Ovary (tissue), 9 donors: ENCODE data around the gene SGCA. TPM values are rescaled to one million over a fixed set of nuclear protein-coding genes. Genes with fewer than 3 reads are reported as not detected.

Experiments
- DNase-seq, 5 donors: peaks; one replicate each; pipeline ENCODE4 v3.0.0-alpha.2; 2019 to 2020
- H3K27ac ChIP-seq, 2 donors: fragments of 200-600 bp; one replicate each; pipeline versions ENCODE4 v1.5.1 to v1.8.0; 2019 to 2022
- H3K27me3 ChIP-seq: fragments of 200-600 bp; one replicate; pipeline ENCODE4 v1.8.0; 2022
- H3K36me3 ChIP-seq: fragments of 200-600 bp; sonication (generic); one replicate; pipeline ENCODE4 v1.5.1; 2019
- H3K4me1 ChIP-seq: one replicate; pipeline ENCODE4 v1.8.1; 2013; ENCODE audit warnings: mild to moderate bottlenecking, moderate library complexity; ENCODE audit not compliant: insufficient read depth
- H3K4me3 ChIP-seq: fragments of 200-600 bp; sonication (generic); one replicate; pipeline ENCODE4 v1.5.1; 2017
- H3K9me3 ChIP-seq, 2 donors: fragments of 200-600 bp in 1 of 2; sonication (generic) in 1 of 2; one replicate each; pipeline versions ENCODE4 v1.5.1 to v1.8.1; 2013 to 2019; ENCODE audit warnings: mild to moderate bottlenecking in 1 of 2, moderate library complexity in 1 of 2
- EP300 ChIP-seq: sonication (generic); formaldehyde crosslinking; IDR thresholded peaks from one replicate; pipeline ENCODE4 v1.6.1; 2017; ENCODE audit warnings: antibody characterized with exemption
- POLR2A ChIP-seq: fragments of 450-650 bp; IDR thresholded peaks from one replicate; pipeline ENCODE4 v1.6.1; 2017; ENCODE audit warnings: antibody characterized with exemption, mild to moderate bottlenecking, moderate library complexity
- WGBS, 3 donors: extraction: QIAGEN DNeasy Blood & Tissue Kit in 1 of 3; methylation state at CpG; one replicate each; pipeline versions ENCODE4 v1.1.5 to v1.1.7; 2013 to 2017; 5-methylcytosine and 5-hydroxymethylcytosine counted together
- intact Hi-C, 4 donors: fragments of 100-400 bp; cut with DNase I; formaldehyde crosslinking; loops; one replicate each; pipeline versions ENCODE4 v1.11.0 to v1.15.1; 2022 to 2023
- polyA plus RNA-seq, 2 donors: library from polyadenylated mRNA; stranded (reverse); fragments of 200-250 nt in 1 of 2; fragments of 350-450 nt in 1 of 2; fragmentation: Illumina TruSeq in 1 of 2; extraction: RNeasy Lipid Tissue Mini Kit (QIAGEN cat#74804) in 1 of 2; gene quantifications; one replicate each; pipeline ENCODE4 v1.2.3, GENCODE V29; 2013 to 2014
- total RNA-seq, 7 donors: library from RNA; depleted of rRNA in 2 of 7; stranded (reverse); fragments of >200 nt in 2 of 7; fragmentation: NEBNext Ultra II Directional in 3 of 7; extraction: Animal tissue kit (Norgen Biotek cat#: 25700) in 3 of 7; gene quantifications; one replicate each; pipeline versions ENCODE4 v1.1.0 to v1.2.4, GENCODE V29; 2016 to 2023
- TF ChIP-seq, protein P1 (sequence below), 3 donors: fragments of 450-650 bp in 2 of 3; fragments of 200-600 bp in 1 of 3; IDR thresholded peaks; one replicate each; pipeline versions ENCODE4 v1.5.1 to v1.8.0; 2016 to 2022; ENCODE audit warnings: antibody characterized with exemption in 3 of 3, mild to moderate bottlenecking in 1 of 3
- donor health status: DM: no; HTN: no; CAD: no; lungs with moderate emphysema.
- donor health status: DM: no; HTN: no; CAD: no.
- donor health status: Bipolar disorder and iron deficiency.
- donor health status: DM: yes; HTN: yes; CAD: no.
- donor health status: DM: no; HTN: no; CAD: no.
- donor health status: DM: yes; HTN: yes; CAD: no.

The SGCA gene
- total and polyA plus RNA-seq, 9 donors = 0.48 to 3.4 (median 2.2) TPM

DNA sequence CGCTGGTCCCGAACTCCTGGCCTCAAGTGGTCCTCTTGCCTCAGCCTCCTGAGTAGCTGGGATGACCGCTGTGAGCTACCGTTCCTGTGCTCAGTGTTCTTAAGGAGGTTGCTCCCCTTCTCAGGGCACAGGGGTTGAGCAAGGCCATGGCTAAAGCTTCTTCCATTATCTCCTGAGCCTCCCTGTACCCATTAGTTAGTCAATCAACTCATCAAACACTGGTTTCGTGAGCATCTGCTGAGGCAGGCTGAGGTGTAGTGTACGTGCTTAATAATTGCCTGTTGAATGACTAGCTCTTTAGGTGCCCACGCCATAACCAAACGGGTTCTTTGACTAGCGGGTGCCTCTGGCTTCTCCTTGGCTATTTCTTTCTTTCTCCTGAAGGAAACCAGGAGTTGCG lies 11.7 kb downstream of the SGCA start:
- 79 to 82% (median 81%) methylated on average over 10 of the region's 10 CpGs for WGBS, 3 donors
- intact Hi-C loops = loop anchor here in 1 of 4 donors (10.0 kb wide), 1 partner anchor 97 kb away; the partner anchor contains the start of gene TMEM92
- no peaks in the 10 kb centered on the region for H3K9me3 ChIP-seq
- H3K27ac ChIP-seq = peak overlapping the region in 1 of 2 donors; percentile 81
- H3K27me3 ChIP-seq = no peaks in the 10 kb centered on the region
- H3K36me3 ChIP-seq = no peaks in the 10 kb centered on the region
- H3K4me1 ChIP-seq = peaks cover 27% of the 10 kb centered on the region
- no peak overlapping the region for H3K4me3 ChIP-seq
- DNase-seq = no peak
- no peak for TF ChIP-seq EP300
- TF ChIP-seq POLR2A = no peak
- TF ChIP-seq, protein P1, sequence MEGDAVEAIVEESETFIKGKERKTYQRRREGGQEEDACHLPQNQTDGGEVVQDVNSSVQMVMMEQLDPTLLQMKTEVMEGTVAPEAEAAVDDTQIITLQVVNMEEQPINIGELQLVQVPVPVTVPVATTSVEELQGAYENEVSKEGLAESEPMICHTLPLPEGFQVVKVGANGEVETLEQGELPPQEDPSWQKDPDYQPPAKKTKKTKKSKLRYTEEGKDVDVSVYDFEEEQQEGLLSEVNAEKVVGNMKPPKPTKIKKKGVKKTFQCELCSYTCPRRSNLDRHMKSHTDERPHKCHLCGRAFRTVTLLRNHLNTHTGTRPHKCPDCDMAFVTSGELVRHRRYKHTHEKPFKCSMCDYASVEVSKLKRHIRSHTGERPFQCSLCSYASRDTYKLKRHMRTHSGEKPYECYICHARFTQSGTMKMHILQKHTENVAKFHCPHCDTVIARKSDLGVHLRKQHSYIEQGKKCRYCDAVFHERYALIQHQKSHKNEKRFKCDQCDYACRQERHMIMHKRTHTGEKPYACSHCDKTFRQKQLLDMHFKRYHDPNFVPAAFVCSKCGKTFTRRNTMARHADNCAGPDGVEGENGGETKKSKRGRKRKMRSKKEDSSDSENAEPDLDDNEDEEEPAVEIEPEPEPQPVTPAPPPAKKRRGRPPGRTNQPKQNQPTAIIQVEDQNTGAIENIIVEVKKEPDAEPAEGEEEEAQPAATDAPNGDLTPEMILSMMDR (IDR thresholded peaks at IDR 0.05) = no peak

DNA sequence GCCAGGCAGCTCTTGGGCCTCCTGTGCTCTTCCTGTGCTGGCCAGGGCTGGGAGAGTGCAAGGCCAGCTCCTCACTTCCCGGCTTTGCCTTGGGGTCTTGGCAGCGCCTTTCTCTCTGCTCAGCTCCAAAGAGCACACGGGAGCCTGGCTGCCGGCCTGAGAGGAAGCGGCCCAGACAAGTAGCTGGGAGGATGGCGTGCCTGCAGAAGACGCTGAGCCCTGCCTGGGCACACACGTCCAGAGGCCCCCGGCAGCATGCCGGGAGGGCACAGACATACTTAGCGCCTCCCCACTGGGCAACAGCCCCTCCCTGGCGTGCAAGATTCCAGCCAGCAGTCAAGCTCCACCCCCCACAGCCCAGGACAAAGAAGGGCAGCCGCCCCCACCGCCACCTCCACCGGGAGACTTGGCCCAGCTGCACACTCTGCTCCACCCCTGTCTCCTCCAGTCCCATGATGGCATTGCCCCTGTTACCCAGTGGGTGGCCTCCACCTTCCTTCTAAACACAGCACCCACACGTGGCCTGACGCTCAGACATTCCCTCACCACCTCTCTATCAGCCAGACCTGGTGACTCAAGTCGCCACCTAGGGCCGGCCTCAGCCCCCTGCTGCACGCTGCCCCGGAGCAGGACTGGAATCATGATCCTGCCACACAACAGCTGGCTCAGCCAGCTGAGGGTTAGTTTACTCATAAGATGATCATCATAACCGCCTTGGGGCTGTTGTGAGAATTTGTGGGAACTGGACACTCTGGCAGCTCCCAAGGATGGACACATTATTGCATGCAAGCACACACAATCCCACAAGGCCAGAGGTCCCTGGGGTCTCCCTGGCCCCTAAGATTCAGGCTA lies 12.4 kb downstream of the SGCA start:
- WGBS, 3 donors = 2 to 7% (median 4%) methylated on average over 21 to 22 of the region's 22 CpGs
- no peak overlapping the region for H3K4me3 ChIP-seq

DNA sequence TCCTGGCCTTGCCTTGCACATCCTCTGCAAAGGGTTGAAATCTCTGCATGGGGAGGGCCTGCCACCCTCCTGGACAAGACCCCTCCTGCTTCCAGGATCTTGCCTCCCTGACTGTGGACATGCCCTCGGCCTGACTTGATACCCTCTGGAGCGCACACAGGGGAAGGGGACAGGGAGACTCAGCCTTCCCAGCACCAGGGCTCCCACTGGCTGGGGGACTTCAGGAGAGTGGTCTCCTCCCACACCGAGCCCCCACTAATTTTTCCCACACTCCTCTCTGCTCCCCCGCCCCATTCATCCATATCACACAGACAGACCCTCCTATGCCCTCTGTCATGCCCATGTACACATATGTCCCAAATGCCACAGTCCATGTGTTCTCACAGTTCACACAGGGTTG lies 14.3 kb downstream of the SGCA start:
- H3K36me3 ChIP-seq = no peaks in the 10 kb centered on the region
- TF ChIP-seq POLR2A = no peak
- DNase-seq = no peak
- 88 to 92% (median 90%) methylated on average over 4 of the region's 4 CpGs for WGBS, 3 donors
- H3K9me3 ChIP-seq = no peaks in the 10 kb centered on the region
- no peak overlapping the region for H3K4me3 ChIP-seq
- peaks cover 22% of the 10 kb centered on the region for H3K4me1 ChIP-seq
- no peak overlapping the region for H3K27ac ChIP-seq
- no peaks in the 10 kb centered on the region for H3K27me3 ChIP-seq
- intact Hi-C loops = no loop called here

More for the DNA sequence above, 12.4 kb downstream of the SGCA start:
- intact Hi-C loops = loop anchor here in 1 of 4 donors (10.0 kb wide), 1 partner anchor 97 kb away; the partner anchor contains the start of gene TMEM92
- H3K27ac ChIP-seq = peak overlapping the region in 1 of 2 donors; percentile 81
- H3K9me3 ChIP-seq = no peaks in the 10 kb centered on the region
- DNase-seq = peak; percentile 73 to 87 (median 82)
- no peaks in the 10 kb centered on the region for H3K36me3 ChIP-seq
- peaks cover 26% of the 10 kb centered on the region for H3K4me1 ChIP-seq
- no peaks in the 10 kb centered on the region for H3K27me3 ChIP-seq
- TF ChIP-seq POLR2A = no peak
- TF ChIP-seq, protein P1 (IDR thresholded peaks at IDR 0.05) = peak in 2 of 3 donors; percentile 19 to 24

DNA sequence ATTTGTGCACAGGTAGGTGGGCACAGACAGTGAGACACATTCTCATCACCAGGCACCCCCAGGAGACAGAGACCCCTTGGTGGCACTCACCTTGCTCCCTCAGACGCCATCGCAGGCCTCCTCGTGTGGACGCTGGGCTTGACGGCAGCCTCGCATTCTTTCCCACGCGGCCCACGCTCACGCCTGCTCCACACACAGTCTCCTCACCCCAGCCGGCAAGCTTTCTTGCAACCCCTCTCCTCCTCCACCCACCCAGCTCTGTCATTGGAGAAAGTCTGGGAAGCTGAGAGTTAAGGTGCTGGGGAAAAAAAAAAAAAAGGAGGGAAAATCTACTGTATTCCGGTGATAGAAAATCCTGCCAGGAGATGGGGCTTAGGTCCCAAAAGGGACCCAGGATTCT lies 14.8 kb downstream of the SGCA start:
- no peak overlapping the region for H3K27ac ChIP-seq
- peaks cover 17% of the 10 kb centered on the region for H3K4me1 ChIP-seq
- H3K9me3 ChIP-seq = no peaks in the 10 kb centered on the region
- intact Hi-C loops = no loop called here
- H3K4me3 ChIP-seq = no peak overlapping the region
- TF ChIP-seq EP300 = no peak
- TF ChIP-seq, protein P1 (IDR thresholded peaks at IDR 0.05) = no peak
- no peak for TF ChIP-seq POLR2A
- H3K36me3 ChIP-seq = no peaks in the 10 kb centered on the region
- no peaks in the 10 kb centered on the region for H3K27me3 ChIP-seq
- WGBS, 3 donors = 65 to 74% (median 73%) methylated on average over 12 of the region's 12 CpGs
- no peak for DNase-seq

DNA sequence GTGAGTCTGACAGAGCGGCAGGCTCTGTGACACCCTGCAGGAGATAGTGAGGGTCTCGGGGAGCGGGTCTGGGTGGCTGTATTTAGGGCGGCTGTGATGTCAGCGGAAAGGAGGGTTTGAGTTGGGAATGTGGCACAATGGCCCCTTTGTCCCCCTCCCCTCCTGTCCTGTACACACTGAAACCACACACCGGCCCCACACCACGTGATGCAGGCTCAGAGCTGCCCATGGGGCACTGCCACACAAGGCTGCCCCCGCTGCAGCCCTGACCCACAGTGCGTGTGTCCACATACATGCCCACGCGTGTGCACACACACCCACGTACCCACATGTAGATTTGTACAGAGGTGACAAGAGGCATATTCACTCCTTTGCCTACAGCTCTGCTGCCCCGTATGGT lies 15.3 kb downstream of the SGCA start:
- no peak overlapping the region for H3K27ac ChIP-seq
- peaks cover 16% of the 10 kb centered on the region for H3K4me1 ChIP-seq
- H3K4me3 ChIP-seq = no peak overlapping the region
- 76 to 80% (median 80%) methylated on average over 13 of the region's 13 CpGs for WGBS, 3 donors
- peak in 1 of 5 donors; percentile 33 for DNase-seq
- H3K27me3 ChIP-seq = no peaks in the 10 kb centered on the region
- TF ChIP-seq POLR2A (no peak), EP300 (no peak)
- TF ChIP-seq, protein P1 (IDR thresholded peaks at IDR 0.05) = no peak
- H3K36me3 ChIP-seq = no peaks in the 10 kb centered on the region
- intact Hi-C loops = no loop called here
- no peaks in the 10 kb centered on the region for H3K9me3 ChIP-seq
